Activated CD4-positive, alpha-beta T cell treated with anti-CD3 and anti-CD28 coated beads, Interleukin-2, amount 10 ng/mL, durations not matched to agents 24 days and 14 days (primary cell): ENCODE data around the gene NCF4. TPM values are rescaled to one million over a fixed set of nuclear protein-coding genes. Genes with fewer than 3 reads are reported as not detected.

Experiments used
- DNase-seq: peaks from one replicate; pipeline ENCODE4 v3.0.0; 2022
- H3K27ac Mint-ChIP-seq: one replicate; pipeline ENCODE4 v1.8.0; 2022; ENCODE audit warnings: mild to moderate bottlenecking, mixed read lengths
- H3K27me3 Mint-ChIP-seq: one replicate; pipeline ENCODE4 v1.8.0; 2022; ENCODE audit warnings: mixed read lengths
- H3K36me3 Mint-ChIP-seq: one replicate; pipeline ENCODE4 v1.8.0; 2022; ENCODE audit warnings: low read depth, mild to moderate bottlenecking, mixed read lengths
- H3K4me1 Mint-ChIP-seq: one replicate; pipeline ENCODE4 v1.8.0; 2021; ENCODE audit warnings: mixed read lengths
- H3K4me3 Mint-ChIP-seq: one replicate; pipeline ENCODE4 v1.8.0; 2022; ENCODE audit warnings: mild to moderate bottlenecking, moderate library complexity, mixed read lengths
- H3K9me3 Mint-ChIP-seq: one replicate; pipeline ENCODE4 v1.8.0; 2021; ENCODE audit warnings: mixed read lengths
- intact Hi-C: fragments of 100-400 bp; cut with micrococcal nuclease; formaldehyde crosslinking; loops from one replicate; pipeline ENCODE4 v1.15.1; 2023
- total RNA-seq: library from RNA; stranded (reverse); gene quantifications from 2 replicates; pipeline ENCODE4 v1.2.3, GENCODE V29; 2022

The NCF4 gene
- 12.3 and 13.6 TPM in 2 replicates for total RNA-seq

DNA sequence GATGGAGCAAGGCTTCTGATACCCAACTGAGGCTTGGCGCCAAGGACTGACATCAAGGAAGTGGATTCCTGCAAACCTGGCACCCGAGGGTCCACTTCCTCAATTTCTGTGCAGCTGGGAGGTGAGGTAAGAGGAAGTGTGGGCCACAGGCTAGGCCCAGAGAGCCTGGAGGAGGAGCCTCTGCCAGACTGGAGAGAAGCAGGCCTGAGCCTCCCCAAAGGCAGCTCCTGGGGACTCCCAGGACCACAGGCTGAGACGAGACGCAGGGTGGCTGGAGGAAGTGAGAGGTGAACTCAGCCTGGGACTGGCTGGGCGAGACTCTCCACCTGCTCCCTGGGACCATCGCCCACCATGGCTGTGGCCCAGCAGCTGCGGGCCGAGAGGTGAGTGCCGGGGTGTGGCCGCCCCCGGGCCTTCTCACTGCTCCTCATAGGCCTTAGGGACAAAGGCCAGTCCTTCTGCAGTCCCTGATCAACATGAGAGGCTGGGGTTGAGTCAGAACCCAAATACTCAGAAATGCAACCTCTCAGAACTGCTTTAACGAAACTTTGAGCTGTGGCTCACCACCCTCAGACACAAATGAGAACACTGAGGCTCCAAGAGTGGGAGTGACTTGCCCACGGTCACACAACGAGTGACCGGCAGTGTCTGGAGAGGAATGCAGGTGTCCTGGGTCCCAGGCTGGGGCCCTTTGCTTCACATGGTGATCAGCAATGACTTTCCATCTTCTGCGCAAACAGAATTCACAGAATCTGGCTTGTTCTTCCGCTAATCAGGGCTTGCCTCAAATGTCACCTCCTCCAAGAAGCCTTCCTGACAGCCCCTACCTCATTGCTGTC lies at the start of gene NCF4:
TSS of gene NCF4 (plus strand) at position 186 of the 839 bp plus-strand sequence. CDS start at position 352, 166 bp downstream.
- DNase-seq, result peak; percentile 88
- Mint-ChIP-seq H3K36me3 (peaks cover 19% of the 10 kb centered on the region), H3K27ac (peak within 1 kb of the TSS; percentile 97), H3K27me3 (no peaks in the 10 kb centered on the region), H3K4me1 (peaks cover 67% of the 10 kb centered on the region), H3K9me3 (no peaks in the 10 kb centered on the region), H3K4me3 (peak within 1 kb of the TSS; percentile 76)
- intact Hi-C loops, result loop anchor here (1.0 to 2.0 kb wide), 3 partner anchors 13 to 338 kb away; no protein-coding TSS in a partner anchor

DNA sequence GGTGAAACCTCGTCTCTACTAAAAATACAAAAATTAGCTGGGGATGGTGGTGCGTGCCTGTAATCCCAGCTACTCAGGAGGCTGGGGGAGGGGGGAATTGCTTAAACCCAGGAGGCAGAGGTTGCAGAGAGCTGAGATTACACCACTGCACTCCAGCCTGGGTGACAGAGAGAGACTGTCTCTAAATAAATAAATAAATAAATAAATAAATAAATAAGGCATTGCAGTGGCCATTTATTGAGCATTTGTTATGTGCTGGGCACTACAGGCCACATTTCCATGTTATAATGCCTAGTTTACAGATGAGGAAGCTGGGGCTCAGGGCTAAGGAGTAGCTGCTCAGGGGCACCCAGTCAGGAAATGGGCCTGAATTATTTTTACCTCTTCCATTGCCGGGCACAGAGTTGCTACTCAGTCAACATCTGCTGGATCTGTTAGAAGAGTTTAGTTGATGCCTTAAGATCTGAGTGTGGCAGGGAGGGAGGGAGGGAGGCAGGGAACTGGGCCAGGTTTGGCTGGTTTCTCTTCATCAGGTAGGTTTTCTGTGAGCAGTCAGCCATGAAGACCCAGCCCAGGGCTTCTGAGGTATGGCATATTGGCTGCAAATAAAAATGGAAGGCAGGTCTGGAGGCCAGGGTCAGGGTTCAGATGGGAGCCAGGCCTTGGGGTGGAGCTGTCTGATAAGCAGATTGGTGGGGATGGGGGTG lies 49.6 kb upstream of the NCF4 start:
- DNase-seq, result no peak
- Mint-ChIP-seq H3K4me1 (peaks cover 17% of the 10 kb centered on the region), H3K9me3 (no peaks in the 10 kb centered on the region), H3K4me3 (no peak overlapping the region), H3K27ac (peak overlapping the region; percentile 19), H3K27me3 (peaks cover 34% of the 10 kb centered on the region), H3K36me3 (no peaks in the 10 kb centered on the region)
- intact Hi-C loops, result no loop called here

DNA sequence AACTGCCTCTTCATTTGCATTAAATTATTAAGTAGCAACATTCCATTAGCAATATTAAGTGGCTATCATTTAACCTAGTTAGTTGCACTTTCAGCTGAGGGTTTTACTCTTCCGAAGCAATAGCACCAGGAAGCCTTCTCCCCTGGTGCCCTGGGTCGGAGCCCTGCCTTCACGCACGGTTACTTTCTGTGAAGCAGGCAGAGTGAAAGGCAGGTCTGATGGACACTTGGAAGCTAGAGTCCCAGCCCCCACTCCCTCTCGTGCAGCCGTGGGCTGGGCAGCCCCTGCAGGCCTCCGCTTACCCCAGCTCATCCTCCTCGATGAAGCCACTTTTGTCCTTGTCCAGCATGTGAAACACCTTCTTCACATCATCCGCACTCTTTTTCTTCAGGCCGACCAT lies 46.0 kb upstream of the NCF4 start:
- peaks cover 57% of the 10 kb centered on the region for H3K27me3 Mint-ChIP-seq
- DNase-seq, result no peak
- no peak overlapping the region for H3K4me3 Mint-ChIP-seq
- H3K36me3 Mint-ChIP-seq, result no peaks in the 10 kb centered on the region
- H3K4me1 Mint-ChIP-seq, result peaks cover 4% of the 10 kb centered on the region
- intact Hi-C loops, result no loop called here
- H3K27ac Mint-ChIP-seq, result no peak overlapping the region
- H3K9me3 Mint-ChIP-seq, result no peaks in the 10 kb centered on the region

DNA sequence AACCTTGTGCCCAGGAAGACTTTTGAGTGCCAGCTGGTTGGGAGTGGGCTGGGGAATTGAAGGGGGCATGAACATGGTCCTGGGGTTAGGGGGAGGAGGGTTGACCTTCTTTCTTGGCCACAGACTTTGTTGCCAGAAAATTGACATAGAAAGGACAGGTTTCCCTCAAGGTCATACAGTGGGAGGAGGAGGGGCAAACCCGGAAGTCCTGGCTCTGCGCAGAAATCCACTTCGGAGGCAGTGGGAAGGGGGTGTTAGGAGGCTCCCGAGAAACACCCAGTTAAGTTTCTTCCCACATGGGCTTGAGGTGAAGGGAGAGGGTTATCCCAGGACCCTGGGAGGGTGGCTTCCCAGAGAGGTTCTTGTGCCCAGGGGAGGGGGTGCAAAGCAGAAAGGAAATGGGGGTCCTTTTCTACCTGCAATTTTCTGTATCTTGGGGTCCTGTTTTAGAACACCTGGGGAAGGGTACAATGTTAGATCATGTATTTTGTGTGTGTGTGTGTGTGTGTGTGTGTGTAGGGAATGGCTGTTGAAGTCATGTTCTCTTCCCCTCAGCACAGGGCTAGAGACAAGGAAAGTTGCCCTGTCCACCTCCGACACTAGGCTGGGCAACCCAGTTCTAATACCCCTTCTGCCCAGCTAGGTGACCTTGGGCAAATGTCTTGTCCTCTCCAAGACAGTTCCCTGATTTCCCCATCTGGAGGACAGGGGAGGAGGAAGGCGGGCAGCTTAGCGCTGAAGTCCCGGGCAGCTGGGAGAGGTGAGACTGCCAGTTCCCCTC lies 45.1 kb upstream of the NCF4 start:
- intact Hi-C loops, result no loop called here
- no peak overlapping the region for H3K4me3 Mint-ChIP-seq
- H3K36me3 Mint-ChIP-seq, result no peaks in the 10 kb centered on the region
- no peaks in the 10 kb centered on the region for H3K9me3 Mint-ChIP-seq
- no peak for DNase-seq
- H3K4me1 Mint-ChIP-seq, result peaks cover 4% of the 10 kb centered on the region
- H3K27me3 Mint-ChIP-seq, result peaks cover 66% of the 10 kb centered on the region
- H3K27ac Mint-ChIP-seq, result no peak overlapping the region

DNA sequence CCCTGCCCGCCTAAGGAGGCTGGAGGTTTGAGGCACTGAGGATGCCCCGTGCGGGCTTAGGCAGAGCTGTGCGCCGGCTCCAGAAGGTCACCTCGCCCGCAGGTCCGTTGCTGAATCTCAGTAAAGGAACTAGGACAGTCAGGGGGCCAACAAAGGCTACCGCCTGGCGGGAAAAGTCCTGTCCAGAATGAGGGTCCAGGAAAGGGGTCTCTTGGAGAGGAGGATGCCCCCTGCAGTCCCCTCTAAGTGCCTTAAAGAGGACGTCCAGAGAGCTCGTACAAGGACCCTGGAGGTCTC lies 44.5 kb upstream of the NCF4 start:
- Mint-ChIP-seq H3K27me3 (peaks cover 69% of the 10 kb centered on the region), H3K4me1 (peaks cover 4% of the 10 kb centered on the region), H3K36me3 (no peaks in the 10 kb centered on the region), H3K27ac (no peak overlapping the region), H3K4me3 (no peak overlapping the region), H3K9me3 (no peaks in the 10 kb centered on the region)
- intact Hi-C loops, result no loop called here
- DNase-seq, result no peak

DNA sequence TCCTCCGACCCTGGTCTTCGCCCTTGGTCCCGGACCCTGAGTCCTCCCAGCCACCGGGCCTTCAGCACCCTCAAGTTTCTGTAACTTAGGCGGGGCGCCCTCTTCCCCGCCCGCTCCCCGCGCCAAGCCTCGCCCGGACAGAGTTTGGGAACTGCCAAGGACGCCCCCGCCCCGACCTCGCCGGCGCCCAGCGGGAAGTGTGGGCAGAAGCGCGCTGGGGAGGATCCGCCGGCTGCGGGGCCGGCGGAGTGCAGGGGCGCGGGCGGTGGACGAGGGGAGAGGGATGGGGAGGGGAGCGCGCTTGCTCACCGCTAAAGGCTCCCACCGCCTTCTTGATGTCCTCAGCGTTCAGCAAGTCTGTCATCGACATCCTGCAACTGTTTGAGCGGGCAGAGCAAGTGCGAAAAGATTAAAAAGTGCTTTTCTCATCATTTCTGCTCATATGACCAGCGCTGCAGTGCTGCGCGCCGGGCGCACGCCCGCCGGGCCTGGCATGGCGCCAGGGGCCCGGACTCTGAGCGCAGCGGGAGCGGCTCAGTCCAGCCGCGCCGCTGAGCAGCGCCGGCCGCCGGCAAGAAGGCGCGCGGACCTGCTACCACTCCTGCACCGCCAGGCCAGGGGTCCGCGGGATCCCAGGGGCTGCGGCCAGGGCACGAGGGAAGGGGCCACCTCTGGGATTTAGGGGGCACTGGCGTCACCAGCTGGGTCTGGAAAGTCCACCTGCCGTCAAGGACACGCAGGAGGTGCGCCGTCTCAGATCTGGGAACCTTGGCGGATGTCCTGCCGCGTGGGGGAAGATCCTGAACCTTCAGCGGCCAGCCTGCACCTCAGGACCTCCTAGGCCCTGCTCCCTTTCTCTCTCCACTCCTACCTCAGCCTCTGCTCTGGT lies 43.9 kb upstream of the NCF4 start, which contains the start of gene PVALB:
TSS of gene PVALB (minus strand) at position 400 of the 889 bp plus-strand sequence. CDS start at position 370, 30 bp downstream.
- Mint-ChIP-seq H3K36me3 (no peaks in the 10 kb centered on the region), H3K4me1 (peaks cover 4% of the 10 kb centered on the region), H3K4me3 (peak within 1 kb of the TSS; percentile 10), H3K9me3 (no peaks in the 10 kb centered on the region), H3K27ac (no peak within 1 kb of the TSS), H3K27me3 (peaks cover 69% of the 10 kb centered on the region)
- intact Hi-C loops, result no loop called here
- peak; percentile 59 for DNase-seq

DNA sequence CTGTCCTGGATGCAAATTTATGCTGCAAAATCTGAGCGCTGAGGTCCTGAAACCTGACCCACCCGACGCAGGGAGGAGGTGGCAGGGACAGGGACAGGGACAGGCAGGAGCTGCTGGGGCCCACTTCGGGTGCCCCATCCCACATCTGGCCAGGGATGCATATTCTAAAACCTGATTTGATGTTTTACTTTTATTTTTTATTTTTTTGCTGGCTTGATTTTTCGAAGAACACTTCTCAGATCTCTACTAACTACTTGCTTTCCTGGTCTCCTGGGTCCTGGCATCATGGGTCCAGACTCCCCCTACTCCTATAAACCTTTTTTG lies 43.3 kb upstream of the NCF4 start:
- no peak overlapping the region for H3K27ac Mint-ChIP-seq
- H3K4me3 Mint-ChIP-seq, result peak overlapping the region; percentile 10
- no peaks in the 10 kb centered on the region for H3K9me3 Mint-ChIP-seq
- intact Hi-C loops, result no loop called here
- H3K4me1 Mint-ChIP-seq, result peaks cover 4% of the 10 kb centered on the region
- no peak for DNase-seq
- H3K27me3 Mint-ChIP-seq, result peaks cover 69% of the 10 kb centered on the region
- H3K36me3 Mint-ChIP-seq, result no peaks in the 10 kb centered on the region

DNA sequence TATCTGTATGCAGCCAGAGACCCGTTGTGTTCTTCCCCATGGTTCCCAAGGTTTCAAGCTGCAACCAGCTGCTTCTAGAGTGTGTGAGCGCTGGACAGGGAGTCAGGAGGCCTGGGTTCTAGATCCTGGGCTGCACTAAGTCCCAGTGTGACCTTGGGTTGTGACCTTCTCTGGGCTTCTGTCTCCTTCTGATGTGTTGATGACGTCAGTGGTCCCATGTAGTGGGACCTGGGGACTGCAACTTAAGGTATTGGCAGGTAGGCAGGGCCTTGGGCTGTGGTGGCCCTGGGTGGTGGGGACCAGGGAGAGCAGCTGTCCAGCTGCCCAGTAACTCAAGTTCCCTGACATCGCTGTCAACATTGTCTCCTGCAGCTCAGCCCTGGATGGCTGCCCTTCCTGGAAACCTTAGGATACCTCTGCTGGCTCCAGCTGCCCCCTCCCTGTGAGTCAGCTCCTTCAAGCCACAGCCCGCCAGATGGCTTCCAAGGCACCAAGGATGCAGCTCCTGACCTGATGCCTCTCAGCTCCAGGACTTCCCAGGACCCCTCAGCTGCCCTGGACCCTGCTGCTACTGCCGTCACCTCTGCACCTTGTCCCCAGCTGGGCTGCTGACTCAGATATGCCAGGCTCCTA lies 42.7 kb upstream of the NCF4 start:
- H3K27me3 Mint-ChIP-seq, result peaks cover 63% of the 10 kb centered on the region
- peaks cover 4% of the 10 kb centered on the region for H3K4me1 Mint-ChIP-seq
- H3K4me3 Mint-ChIP-seq, result no peak overlapping the region
- no peak overlapping the region for H3K27ac Mint-ChIP-seq
- no peaks in the 10 kb centered on the region for H3K36me3 Mint-ChIP-seq
- no peaks in the 10 kb centered on the region for H3K9me3 Mint-ChIP-seq
- intact Hi-C loops, result no loop called here
- DNase-seq, result no peak

DNA sequence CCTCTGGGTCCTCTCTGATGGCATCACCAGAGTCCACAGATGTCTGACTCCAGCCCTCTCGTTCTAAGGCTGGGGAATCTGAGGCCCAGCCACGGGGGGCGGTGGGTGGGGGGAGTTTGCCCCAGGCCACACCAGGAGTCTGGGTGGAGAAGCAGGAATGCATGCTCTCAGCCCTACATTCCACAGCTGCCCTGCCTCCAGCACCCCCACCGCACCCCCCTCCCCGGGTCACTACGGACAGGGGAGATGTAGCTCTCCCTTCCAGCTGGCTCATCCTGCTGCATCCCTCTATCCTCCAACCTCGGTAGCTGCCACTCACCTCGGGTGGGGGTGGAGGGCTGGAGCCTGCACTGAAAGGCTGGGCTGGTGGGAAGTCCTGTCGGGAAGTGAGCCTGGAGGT lies 41.7 kb upstream of the NCF4 start:
- intact Hi-C loops, result no loop called here
- peaks cover 2% of the 10 kb centered on the region for H3K4me1 Mint-ChIP-seq
- no peaks in the 10 kb centered on the region for H3K36me3 Mint-ChIP-seq
- no peaks in the 10 kb centered on the region for H3K9me3 Mint-ChIP-seq
- H3K27ac Mint-ChIP-seq, result no peak overlapping the region
- no peak for DNase-seq
- no peak overlapping the region for H3K4me3 Mint-ChIP-seq
- peaks cover 55% of the 10 kb centered on the region for H3K27me3 Mint-ChIP-seq

DNA sequence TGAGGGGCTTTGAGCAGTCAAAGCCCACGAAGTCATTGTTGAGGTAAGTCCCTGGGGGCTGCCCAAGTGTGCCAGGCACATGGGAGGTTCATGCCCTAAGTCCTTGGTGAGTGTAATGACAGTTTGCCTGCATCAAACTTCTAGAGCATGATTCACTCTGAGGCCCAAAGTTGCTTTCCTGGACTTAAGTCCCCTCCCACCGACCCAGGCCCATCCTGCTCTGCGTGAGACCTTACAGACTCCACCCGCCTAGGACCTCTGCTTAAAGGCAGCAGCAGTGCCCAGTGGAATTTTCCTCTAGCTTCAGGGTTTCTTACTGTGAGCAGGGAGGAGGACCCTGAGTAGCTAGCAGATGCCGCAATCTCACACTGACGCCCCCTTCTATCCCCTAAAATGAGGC lies 38.2 kb upstream of the NCF4 start:
- Mint-ChIP-seq H3K4me1 (no peaks in the 10 kb centered on the region), H3K4me3 (no peak overlapping the region), H3K36me3 (no peaks in the 10 kb centered on the region), H3K27me3 (peaks cover 35% of the 10 kb centered on the region), H3K9me3 (no peaks in the 10 kb centered on the region), H3K27ac (no peak overlapping the region)
- intact Hi-C loops, result no loop called here
- DNase-seq, result no peak

DNA sequence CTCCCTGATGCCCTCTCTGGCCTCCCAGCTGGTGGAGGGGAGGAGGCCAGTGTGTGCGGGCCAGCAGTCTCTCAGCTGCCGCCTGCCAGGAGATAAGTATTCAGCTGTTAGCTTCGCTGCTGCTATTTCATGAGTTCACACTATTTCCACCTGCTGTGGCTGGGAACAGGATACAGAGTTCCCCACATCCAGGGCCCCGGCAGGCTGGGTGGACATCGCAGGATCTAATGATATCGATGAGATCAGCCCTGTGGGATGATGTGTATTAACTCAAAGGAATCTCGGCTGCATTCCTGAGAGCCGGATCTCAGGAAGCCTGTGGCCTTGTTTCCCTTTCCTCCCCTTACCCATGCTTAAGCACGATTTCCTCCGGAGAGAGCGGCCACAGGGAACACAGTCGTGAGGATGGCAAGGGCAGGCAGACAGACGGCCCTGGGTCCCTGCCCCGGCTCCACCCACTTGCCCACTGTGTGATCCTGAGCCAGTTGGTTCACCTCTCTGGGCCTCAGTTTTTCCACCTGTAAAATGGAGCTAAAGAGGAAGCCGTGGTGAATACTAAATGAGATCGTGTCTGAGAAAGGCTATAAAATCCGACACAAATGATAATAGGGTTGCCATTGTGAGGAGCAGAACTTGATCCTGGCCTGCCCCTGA lies 37.5 kb upstream of the NCF4 start:
- intact Hi-C loops, result no loop called here
- DNase-seq, result no peak
- Mint-ChIP-seq H3K27me3 (peaks cover 29% of the 10 kb centered on the region), H3K4me1 (no peaks in the 10 kb centered on the region), H3K27ac (no peak overlapping the region), H3K9me3 (no peaks in the 10 kb centered on the region), H3K36me3 (no peaks in the 10 kb centered on the region), H3K4me3 (no peak overlapping the region)

DNA sequence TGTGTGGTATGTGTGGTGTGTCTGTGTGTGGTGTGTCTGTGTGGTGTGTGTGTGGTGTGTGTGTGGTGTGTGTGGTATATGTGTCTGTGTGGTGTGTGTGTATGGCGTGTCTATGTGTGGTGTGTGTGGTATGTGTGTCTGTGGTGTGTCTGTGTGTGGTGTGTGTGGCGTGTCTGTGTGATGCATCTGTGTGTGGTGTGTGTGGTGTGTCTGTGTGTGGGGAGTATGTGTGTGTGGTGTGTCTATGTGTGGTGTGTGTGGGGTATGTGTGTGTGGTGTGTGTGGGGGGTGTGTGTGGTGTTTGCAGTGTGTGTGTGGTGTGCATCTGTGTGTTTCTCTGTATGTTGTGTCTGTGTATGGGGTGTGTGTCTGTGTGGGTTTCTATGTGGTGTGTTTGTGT lies 36.2 kb upstream of the NCF4 start:
- intact Hi-C loops, result no loop called here
- DNase-seq, result no peak
- Mint-ChIP-seq H3K27me3 (peaks cover 25% of the 10 kb centered on the region), H3K4me3 (no peak overlapping the region), H3K36me3 (no peaks in the 10 kb centered on the region), H3K27ac (no peak overlapping the region), H3K4me1 (peaks cover 5% of the 10 kb centered on the region), H3K9me3 (no peaks in the 10 kb centered on the region)
